Cerebellar nuclear complex (tissue), 1 donor: ENCODE results near the gene RNU5B-1.

ENCODE experiments used
- DNase-seq, 2 experiments: peaks; one replicate each; lab custom pipeline; 2025; lab: John Stamatoyannopoulos, UW

The RNU5B-1 gene

GRCh38 chr15:65328506-65329287 is 24.2 kb downstream of the RNU5B-1 start:
- DNase-seq = no peak

- no peak for DNase-seq
These were observed 25.0 kb downstream of the RNU5B-1 start for GRCh38 chr15:65329288-65329983.

- DNase-seq = no peak
These were observed 25.7 kb downstream of the RNU5B-1 start for GRCh38 chr15:65329984-65330735.

- DNase-seq = no peak
These were observed 26.6 kb downstream of the RNU5B-1 start for GRCh38 chr15:65330934-65331645.

- no peak for DNase-seq
These were observed 27.3 kb downstream of the RNU5B-1 start for GRCh38 chr15:65331811-65332210.

GRCh38 chr15:65332391-65333147 is 28.1 kb downstream of the RNU5B-1 start:
- no peak for DNase-seq

- DNase-seq = no peak
These were observed 28.8 kb downstream of the RNU5B-1 start for GRCh38 chr15:65333148-65333820.

- no peak for DNase-seq
These were observed 29.4 kb downstream of the RNU5B-1 start for GRCh38 chr15:65333856-65334255.

GRCh38 chr15:65334586-65335231 is 30.2 kb downstream of the RNU5B-1 start:
- DNase-seq = no peak

GRCh38 chr15:65335278-65336055 is 31.0 kb downstream of the RNU5B-1 start:
- no peak for DNase-seq

- no peak for DNase-seq
These were observed 32.3 kb downstream of the RNU5B-1 start for GRCh38 chr15:65336493-65337435.

GRCh38 chr15:65337436-65338070 is 33.1 kb downstream of the RNU5B-1 start:
- no peak for DNase-seq

- DNase-seq = no peak
These were observed 33.9 kb downstream of the RNU5B-1 start for GRCh38 chr15:65338366-65338765.

- no peak for DNase-seq
These were observed 34.3 kb downstream of the RNU5B-1 start for GRCh38 chr15:65338823-65339222.

GRCh38 chr15:65339416-65339815 is 34.9 kb downstream of the RNU5B-1 start:
- DNase-seq = no peak

- no peak for DNase-seq
These were observed 35.4 kb downstream of the RNU5B-1 start for GRCh38 chr15:65339920-65340319.

- no peak for DNase-seq
These were observed 38.0 kb downstream of the RNU5B-1 start for GRCh38 chr15:65342493-65342892.
